Measurements from ENCODE around the gene MAP4K3. TPM values are rescaled to one million over a fixed set of nuclear protein-coding genes. Genes with fewer than 3 reads are reported as not detected.

MAP4K3 gene
- total and polyA plus RNA-seq, 10 of the 15 experiments (the other 5 are each of a cell fraction or from before 2014, with no cell fraction given), result 0.04 to 0.95 (median 0.21) TPM; not detected in 1

DNA sequence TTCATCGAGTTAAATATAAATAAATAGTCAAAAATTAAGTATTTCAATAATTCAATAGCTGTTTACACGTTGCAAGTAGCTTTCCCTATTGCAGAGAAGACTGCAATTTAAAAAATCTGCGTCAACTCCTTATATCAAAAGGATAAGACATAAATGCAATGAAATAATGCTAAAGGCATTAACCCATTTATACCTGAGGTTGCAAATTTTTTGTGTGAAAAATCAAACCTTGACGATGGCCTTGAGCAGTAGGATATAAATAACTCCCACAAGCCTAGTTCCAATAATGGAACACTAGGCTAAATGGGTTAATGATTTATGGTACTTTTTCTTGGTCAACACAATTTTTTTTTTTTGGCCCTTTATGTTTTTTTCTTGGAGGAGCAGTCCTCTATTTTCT is 116.9 kb downstream of the MAP4K3 start:
- H3K4me1 ChIP-seq (ENCODE audit: control insufficient read depth, insufficient read depth, low read length), result no peaks in the 10 kb centered on the region
- H3K27me3 ChIP-seq (replicated peaks in 1 of 2; ENCODE audit: control insufficient read depth in 2 of 2, insufficient read depth in 2 of 2, low read length in 1 of 2), result no peaks in the 10 kb centered on the region
- TF ChIP-seq POLR2A (IDR thresholded peaks at IDR 0.05; ENCODE audit: low read depth, low read length) (no peak), MYC (IDR thresholded peaks at IDR 0.05; ENCODE audit: insufficient read depth, insufficient read length, insufficient replicate concordance, low read length, severe bottlenecking) (no peak), SMAD1 (IDR thresholded peaks at IDR 0.05; ENCODE audit: low read depth, partially characterized antibody) (no peak), RBBP5 (conservative IDR thresholded peaks at IDR 0.05) (no peak), CREM (IDR thresholded peaks at IDR 0.05; ENCODE audit: low read depth) (no peak), KDM1A (IDR thresholded peaks at IDR 0.05; ENCODE audit: borderline replicate concordance) (no peak), HDGF (IDR thresholded peaks at IDR 0.05) (no peak), SREBF1 (IDR thresholded peaks at IDR 0.05; ENCODE audit: low read length) (no peak), NFIC (IDR thresholded peaks at IDR 0.05; ENCODE audit: low read depth, low read length) (no peak), BRCA1 (IDR thresholded peaks at IDR 0.05; ENCODE audit: low read depth, low read length) (no peak), ZNF217 (IDR thresholded peaks at IDR 0.05) (no peak), CHD2 (IDR thresholded peaks at IDR 0.05; ENCODE audit: borderline replicate concordance, low read depth, low read length) (no peak), NR2C2 (IDR thresholded peaks at IDR 0.05; ENCODE audit: borderline replicate concordance, control insufficient read depth, insufficient read length, low read depth) (no peak), IRF4 (IDR thresholded peaks at IDR 0.05; ENCODE audit: low read depth, low read length) (no peak), CHD1 (IDR thresholded peaks at IDR 0.05; ENCODE audit: low read depth, low read length) (no peak)
- TF ChIP-seq, protein P1, sequence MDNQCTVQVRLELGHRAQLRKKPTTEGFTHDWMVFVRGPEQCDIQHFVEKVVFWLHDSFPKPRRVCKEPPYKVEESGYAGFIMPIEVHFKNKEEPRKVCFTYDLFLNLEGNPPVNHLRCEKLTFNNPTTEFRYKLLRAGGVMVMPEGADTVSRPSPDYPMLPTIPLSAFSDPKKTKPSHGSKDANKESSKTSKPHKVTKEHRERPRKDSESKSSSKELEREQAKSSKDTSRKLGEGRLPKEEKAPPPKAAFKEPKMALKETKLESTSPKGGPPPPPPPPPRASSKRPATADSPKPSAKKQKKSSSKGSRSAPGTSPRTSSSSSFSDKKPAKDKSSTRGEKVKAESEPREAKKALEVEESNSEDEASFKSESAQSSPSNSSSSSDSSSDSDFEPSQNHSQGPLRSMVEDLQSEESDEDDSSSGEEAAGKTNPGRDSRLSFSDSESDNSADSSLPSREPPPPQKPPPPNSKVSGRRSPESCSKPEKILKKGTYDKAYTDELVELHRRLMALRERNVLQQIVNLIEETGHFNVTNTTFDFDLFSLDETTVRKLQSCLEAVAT (IDR thresholded peaks at IDR 0.05), result no peak
- TF ChIP-seq, protein P2, sequence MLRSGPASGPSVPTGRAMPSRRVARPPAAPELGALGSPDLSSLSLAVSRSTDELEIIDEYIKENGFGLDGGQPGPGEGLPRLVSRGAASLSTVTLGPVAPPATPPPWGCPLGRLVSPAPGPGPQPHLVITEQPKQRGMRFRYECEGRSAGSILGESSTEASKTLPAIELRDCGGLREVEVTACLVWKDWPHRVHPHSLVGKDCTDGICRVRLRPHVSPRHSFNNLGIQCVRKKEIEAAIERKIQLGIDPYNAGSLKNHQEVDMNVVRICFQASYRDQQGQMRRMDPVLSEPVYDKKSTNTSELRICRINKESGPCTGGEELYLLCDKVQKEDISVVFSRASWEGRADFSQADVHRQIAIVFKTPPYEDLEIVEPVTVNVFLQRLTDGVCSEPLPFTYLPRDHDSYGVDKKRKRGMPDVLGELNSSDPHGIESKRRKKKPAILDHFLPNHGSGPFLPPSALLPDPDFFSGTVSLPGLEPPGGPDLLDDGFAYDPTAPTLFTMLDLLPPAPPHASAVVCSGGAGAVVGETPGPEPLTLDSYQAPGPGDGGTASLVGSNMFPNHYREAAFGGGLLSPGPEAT (IDR thresholded peaks at IDR 0.05; ENCODE audit: low read depth), result no peak
- TF ChIP-seq, protein P3, sequence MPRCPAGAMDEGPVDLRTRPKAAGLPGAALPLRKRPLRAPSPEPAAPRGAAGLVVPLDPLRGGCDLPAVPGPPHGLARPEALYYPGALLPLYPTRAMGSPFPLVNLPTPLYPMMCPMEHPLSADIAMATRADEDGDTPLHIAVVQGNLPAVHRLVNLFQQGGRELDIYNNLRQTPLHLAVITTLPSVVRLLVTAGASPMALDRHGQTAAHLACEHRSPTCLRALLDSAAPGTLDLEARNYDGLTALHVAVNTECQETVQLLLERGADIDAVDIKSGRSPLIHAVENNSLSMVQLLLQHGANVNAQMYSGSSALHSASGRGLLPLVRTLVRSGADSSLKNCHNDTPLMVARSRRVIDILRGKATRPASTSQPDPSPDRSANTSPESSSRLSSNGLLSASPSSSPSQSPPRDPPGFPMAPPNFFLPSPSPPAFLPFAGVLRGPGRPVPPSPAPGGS (IDR thresholded peaks at IDR 0.05; ENCODE audit: borderline replicate concordance, insufficient read depth, low read depth, low read length, poor library complexity, severe bottlenecking), result no peak
- ChIA-PET SMC1A (ENCODE audit: uncharacterized antibody, unreplicated experiment) (interaction anchor here (1.2 kb wide), 1 partner anchor 11 kb away, joined by 5 read pairs; no protein-coding TSS in a partner anchor), RAD21 (ENCODE audit: unreplicated experiment) (interaction anchor here (0.6 to 1.0 kb wide), 2 partner anchors 8 to 55 kb away, joined by 3 read pairs; no protein-coding TSS in a partner anchor), CTCF (no interaction called here), POLR2A (no interaction called here)
- no peaks in the 10 kb centered on the region for H3K9me3 ChIP-seq (replicated peaks; ENCODE audit: control insufficient read depth, insufficient read depth, low read length)
- no peak overlapping the region for H3K4me2 ChIP-seq (ENCODE audit: control insufficient read depth, insufficient read depth)
- no peak for ATAC-seq
- H4K20me1 ChIP-seq (ENCODE audit: control insufficient read depth, insufficient read depth), result no peaks in the 10 kb centered on the region
- no peaks in the 10 kb centered on the region for H3K36me3 ChIP-seq (ENCODE audit: control insufficient read depth in 2 of 2, insufficient read depth in 2 of 2, low read length in 1 of 2)
- H2AFZ ChIP-seq (ENCODE audit: control insufficient read depth, low read depth, low read length), result no peak overlapping the region
- WGBS (ENCODE audit: insufficient coverage, insufficient replicate concordance, low lambda C conversion rate, missing lambda C conversion rate), result 35% methylated on average over 4 of the region's 4 CpGs
- intact Hi-C loops (cut with micrococcal nuclease; ENCODE audit: unreplicated experiment), result no loop called here
- no peak for DNase-seq (ENCODE audit: low read depth, low spot score)
- no peak overlapping the region for H3K4me3 ChIP-seq
- H3K9ac ChIP-seq (ENCODE audit: control insufficient read depth, insufficient read depth, low read length), result no peak overlapping the region
- BruUV-seq (replicated peaks), result no TSS peak
- no peaks in the 10 kb centered on the region for H3K79me2 ChIP-seq (ENCODE audit: control insufficient read depth, insufficient read depth, low read length)
- H3K27ac ChIP-seq (ENCODE audit: control insufficient read depth, insufficient read depth), result no peak overlapping the region
- no peak for FAIRE-seq
- in situ Hi-C loops (cut with MboI), result no loop called here
